K562 (cell line): ENCODE results near the gene SPOCD1. TPM values are rescaled to one million over a fixed set of nuclear protein-coding genes. Genes with fewer than 3 reads are reported as not detected.

Experiments
- BRD4 ChIP-seq: fragments of 200-600 bp; sonication (generic); IDR thresholded peaks from 2 replicates; pipeline ENCODE4 v1.6.1; 2017; ENCODE audit warnings: inconsistent platforms
- CBFA2T2 ChIP-seq: fragments of 450-650 bp; conservative IDR thresholded peaks from 2 replicates; pipeline ENCODE4 v1.6.1; 2017; ENCODE audit warnings: mild to moderate bottlenecking
- CEBPB ChIP-seq: fragments of 450-650 bp; IDR thresholded peaks from 2 replicates; pipeline ENCODE4 v1.6.1; 2016; ENCODE audit warnings: missing genetic modification characterization, missing compliant biosample characterization
- E4F1 ChIP-seq: fragments of 250-450 bp; sonication (Bioruptor Pico); IDR thresholded peaks from 2 replicates; pipeline ENCODE4 v1.5.0; 2021; ENCODE audit warnings: mild to moderate bottlenecking, borderline replicate concordance
- ELF1 ChIP-seq: fragments of 200-800 bp; sonication (Bioruptor generic); IDR thresholded peaks from 2 replicates; pipeline ENCODE4 v1.6.1; 2016; ENCODE audit warnings: missing genetic modification characterization, missing compliant biosample characterization
- FOXJ3 ChIP-seq: sonication (generic); formaldehyde crosslinking; IDR thresholded peaks from 2 replicates; pipeline ENCODE4 v1.4.0; 2020; ENCODE audit warnings: mild to moderate bottlenecking, missing genetic modification reagents
- FUS ChIP-seq: fragments of 200-400 bp; formaldehyde crosslinking; optimal IDR thresholded peaks from 2 replicates; pipeline ENCODE3; 2017; ENCODE audit warnings: low read depth, low read length
- ILF3 ChIP-seq: fragments of 450-650 bp; IDR thresholded peaks from 2 replicates; pipeline ENCODE4 v1.6.1; 2018; ENCODE audit warnings: antibody characterized with exemption, mild to moderate bottlenecking, moderate library complexity, borderline replicate concordance
- ILK ChIP-seq: fragments of 450-650 bp; IDR thresholded peaks from 2 replicates; pipeline ENCODE4 v1.6.1; 2016; ENCODE audit warnings: missing genetic modification characterization, low read depth, mild to moderate bottlenecking, missing compliant biosample characterization, moderate library complexity, borderline replicate concordance
- MTA2 ChIP-seq: fragments of 450-650 bp; IDR thresholded peaks from 2 replicates; pipeline ENCODE4 v1.6.1; 2016; ENCODE audit warnings: low read depth
- PRPF4 ChIP-seq: fragments of 200-400 bp; formaldehyde crosslinking; IDR thresholded peaks from one replicate; pipeline ENCODE4 v1.6.1; 2017; ENCODE audit warnings: low read length, low read depth, mild to moderate bottlenecking; ENCODE audit not compliant: insufficient read depth, poor library complexity, severe bottlenecking
- REST ChIP-seq, 2 experiments: fragments of 450-650 bp; formaldehyde crosslinking in 1 of 2; IDR thresholded peaks; 2 replicates each; pipeline versions ENCODE4 v1.4.0 to v1.6.1; 2014 to 2020; ENCODE audit warnings: mild to moderate bottlenecking in 2 of 2, borderline replicate concordance in 1 of 2, low read depth in 1 of 2
- RHOXF2B ChIP-seq: fragments of 250-450 bp; sonication (Bioruptor Pico); conservative IDR thresholded peaks from 2 replicates; pipeline ENCODE4 v1.5.1; 2021
- UBTF ChIP-seq, 2 experiments: IDR thresholded peaks; 2 replicates each; pipeline ENCODE4 v1.6.1; 2012; ENCODE audit warnings: improper control_type of control experiment in 2 of 2, low read depth in 2 of 2, low read length in 2 of 2, borderline replicate concordance in 1 of 2
- ZFP30 ChIP-seq: fragments of 250-450 bp; sonication (Bioruptor Pico); IDR thresholded peaks from 2 replicates; pipeline ENCODE4 v1.8.0; 2022; ENCODE audit warnings: moderate library complexity, mild to moderate bottlenecking, inconsistent platforms, borderline replicate concordance
- polyA plus RNA-seq, 8 experiments: library from polyadenylated mRNA; depleted of rRNA in 4 of 8; stranded (reverse) in 5 of 8; unstranded in 3 of 8; fragments of >200 nt; fragmentation: Nextera tagmentation in 2 of 8; fragmentation: Illumina TruSeq in 1 of 8; extraction: Ambion mirVana in 2 of 8; extraction: Trizol in 1 of 8; gene quantifications; 2 replicates each; pipeline versions ENCODE4 v1.2.1 to v1.2.3, GENCODE V29; 2011 to 2014; ENCODE audit warnings: inconsistent platforms in 1 of 8, missing spikeins in 1 of 8
- total RNA-seq, 7 experiments: library from RNA; depleted of rRNA in 6 of 7; stranded (reverse); fragments of >200 nt in 6 of 7; fragmentation: Illumina TruSeq in 2 of 7; extraction: Trizol in 2 of 7; gene quantifications; 2 replicates each; pipeline versions ENCODE4 v1.2.1 to v1.2.3, GENCODE V29; 2011 to 2021; ENCODE audit warnings: low replicate concordance in 1 of 7

Gene SPOCD1
- total and polyA plus RNA-seq, 9 of the 15 experiments (the other 6 are each of a cell fraction or from before 2014, with no cell fraction given), result 0.03 to 0.71 (median 0.26) TPM; not detected in 1

GRCh38 chr1:31781138-31781755 lies 34.6 kb downstream of the SPOCD1 start (continued):
- TF ChIP-seq ILK (tag) (no peak), FUS (no peak), PRPF4 (no peak), MTA2 (peak; percentile 59), BRD4 (no peak), UBTF (IDR thresholded peaks at IDR 0.05; ENCODE audit: borderline replicate concordance in 1 of 2, low read depth in 2 of 2, low read length in 2 of 2) (no peak), CBFA2T2 (peak; percentile 78), RHOXF2B (CRISPR knock-in tag) (no peak), FOXJ3 (no peak), REST (IDR thresholded peaks at IDR 0.05; ENCODE audit: borderline replicate concordance) (no peak), REST (CRISPR knock-in tag; IDR thresholded peaks at IDR 0.05; ENCODE audit: low read depth) (no peak), ZFP30 (no peak), E4F1 (no peak), ELF1 (tag) (no peak), CEBPB (tag) (no peak), ILF3 (no peak)
